ENCODE measurements around the gene TSPEAR. TPM values are rescaled to one million over a fixed set of nuclear protein-coding genes. Genes with fewer than 3 reads are reported as not detected.

TSPEAR gene
- total RNA-seq, 4 donors from 2014 or later = 0.18 to 0.69 (median 0.51) TPM; not detected in 1

- Histone ChIP-seq H3K27me3 (no peaks in the 10 kb centered on the region), H3K9me3 (no peaks in the 10 kb centered on the region), H3K4me1 (no peaks in the 10 kb centered on the region), H3K4me3 (no peak overlapping the region), H3K27ac (no peak overlapping the region), H3K36me3 (no peaks in the 10 kb centered on the region)
- DNase-seq = no peak
- TF ChIP-seq CTCF (IDR thresholded peaks at IDR 0.05) = peak; percentile 20 to 59 (median 44)
- TF ChIP-seq POLR2A (IDR thresholded peaks at IDR 0.05) = no peak
- intact Hi-C loops (cut with DNase I; ENCODE audit: low total_unique reads) = no loop called here
Measured at GRCh38 chr21:44510508-44511218, 200.7 kb downstream of the TSPEAR start.

GRCh38 chr21:44510109-44510507 lies 201.3 kb downstream of the TSPEAR start:
- H3K4me3 ChIP-seq = no peak overlapping the region
- intact Hi-C loops (cut with DNase I; ENCODE audit: low total_unique reads) = no loop called here
- no peaks in the 10 kb centered on the region for H3K9me3 ChIP-seq
- H3K4me1 ChIP-seq = no peaks in the 10 kb centered on the region
- H3K27ac ChIP-seq = no peak overlapping the region
- H3K27me3 ChIP-seq = no peaks in the 10 kb centered on the region
- TF ChIP-seq POLR2A (IDR thresholded peaks at IDR 0.05) (no peak), CTCF (IDR thresholded peaks at IDR 0.05) (no peak)
- DNase-seq = no peak
- no peaks in the 10 kb centered on the region for H3K36me3 ChIP-seq

GRCh38 chr21:44509539-44509938 lies 201.8 kb downstream of the TSPEAR start:
- Histone ChIP-seq H3K9me3 (no peaks in the 10 kb centered on the region), H3K36me3 (no peaks in the 10 kb centered on the region), H3K4me3 (no peak overlapping the region), H3K27me3 (no peaks in the 10 kb centered on the region), H3K27ac (no peak overlapping the region), H3K4me1 (no peaks in the 10 kb centered on the region)
- intact Hi-C loops (cut with DNase I; ENCODE audit: low total_unique reads) = no loop called here
- no peak for DNase-seq
- TF ChIP-seq POLR2A (IDR thresholded peaks at IDR 0.05) = no peak
- TF ChIP-seq CTCF (IDR thresholded peaks at IDR 0.05) = no peak

- no peaks in the 10 kb centered on the region for H3K4me1 ChIP-seq
- H3K36me3 ChIP-seq = no peaks in the 10 kb centered on the region
- H3K4me3 ChIP-seq = no peak overlapping the region
- H3K27ac ChIP-seq = no peak overlapping the region
- TF ChIP-seq POLR2A (IDR thresholded peaks at IDR 0.05) = no peak
- H3K9me3 ChIP-seq = no peaks in the 10 kb centered on the region
- DNase-seq = no peak
- intact Hi-C loops (cut with DNase I; ENCODE audit: low total_unique reads) = no loop called here
- no peaks in the 10 kb centered on the region for H3K27me3 ChIP-seq
Measured at GRCh38 chr21:44508711-44509445, 202.5 kb downstream of the TSPEAR start.

GRCh38 chr21:44508426-44508710 lies 203.0 kb downstream of the TSPEAR start:
- Histone ChIP-seq H3K27me3 (no peaks in the 10 kb centered on the region), H3K4me3 (no peak overlapping the region), H3K9me3 (no peaks in the 10 kb centered on the region), H3K4me1 (no peaks in the 10 kb centered on the region), H3K27ac (no peak overlapping the region), H3K36me3 (no peaks in the 10 kb centered on the region)
- intact Hi-C loops (cut with DNase I; ENCODE audit: low total_unique reads) = no loop called here
- no peak for DNase-seq
- no peak for TF ChIP-seq CTCF (IDR thresholded peaks at IDR 0.05)
- TF ChIP-seq POLR2A (IDR thresholded peaks at IDR 0.05) = no peak
